Ectodermal cell (in vitro differentiated cells): ENCODE measurements around the gene MYOF.

Source experiments
- H3K27ac ChIP-seq: 2 replicates; pipeline ENCODE4 v1.7.0; 2013; ENCODE audit warnings: mild to moderate bottlenecking, low read depth, low read length; ENCODE audit not compliant: insufficient read depth, poor library complexity, severe bottlenecking
- H3K27me3 ChIP-seq: 2 replicates; pipeline ENCODE4 v1.7.0; 2013; ENCODE audit warnings: mild to moderate bottlenecking, low read length; ENCODE audit not compliant: insufficient read depth, control insufficient read depth, poor library complexity, severe bottlenecking
- H3K36me3 ChIP-seq: one replicate; pipeline ENCODE4 v1.7.0; 2013; ENCODE audit warnings: low read length; ENCODE audit not compliant: control insufficient read depth, insufficient read depth
- H3K4me1 ChIP-seq: one replicate; pipeline ENCODE4 v1.7.0; 2013; ENCODE audit warnings: low read length; ENCODE audit not compliant: control insufficient read depth, insufficient read depth
- H3K4me3 ChIP-seq: 2 replicates; pipeline ENCODE4 v1.7.0; 2013; ENCODE audit warnings: low read depth, low read length, control low read depth; ENCODE audit not compliant: insufficient read depth
- H3K9me3 ChIP-seq: 2 replicates; pipeline ENCODE4 v1.7.0; 2013; ENCODE audit warnings: mild to moderate bottlenecking, low read length, moderate library complexity; ENCODE audit not compliant: control insufficient read depth
- WGBS, 2 experiments: methylation state at CpG; one replicate each; pipeline ENCODE4 v1.1.7; 2013; ENCODE audit warnings: missing lambda C conversion rate in 2 of 2; 5-methylcytosine and 5-hydroxymethylcytosine counted together

Gene MYOF

GRCh38 chr10:93465806-93466675 is 16.1 kb downstream of the MYOF start:
- Histone ChIP-seq H3K4me3 (no peak overlapping the region), H3K4me1 (peaks cover 7% of the 10 kb centered on the region), H3K9me3 (no peaks in the 10 kb centered on the region), H3K27me3 (no peaks in the 10 kb centered on the region), H3K27ac (no peak overlapping the region), H3K36me3 (no peaks in the 10 kb centered on the region)
- WGBS, 2 experiments = 82 to 86% methylated on average over 8 of the region's 8 CpGs

DNA sequence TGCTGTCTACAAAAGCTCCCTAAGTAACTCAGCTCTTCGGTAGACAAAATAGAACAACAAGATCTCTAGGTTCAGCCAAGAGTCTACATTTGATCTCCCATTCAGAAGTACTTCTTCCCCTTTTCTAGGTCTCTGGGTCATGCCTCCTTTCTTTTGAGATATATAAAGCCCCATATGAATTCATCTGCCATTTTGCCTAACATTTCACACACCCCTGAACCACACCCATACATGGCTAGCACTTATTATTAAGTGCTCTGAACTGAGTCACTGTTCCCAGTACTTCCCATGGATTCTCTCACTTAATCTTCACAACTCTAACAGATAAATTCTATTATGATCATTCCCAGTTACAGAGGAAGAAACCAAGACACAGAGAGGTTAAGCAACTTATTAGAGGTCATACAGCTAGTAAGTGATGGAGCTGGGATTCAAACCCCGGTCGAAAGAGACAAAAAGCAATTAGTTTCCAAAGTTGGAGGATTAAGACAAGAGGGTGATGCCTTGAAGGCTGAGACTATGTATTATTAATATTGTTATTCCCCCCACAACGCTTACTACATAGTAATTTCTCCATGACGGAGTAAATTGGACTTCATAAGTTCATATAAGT is 17.3 kb downstream of the MYOF start:
- peaks cover 7% of the 10 kb centered on the region for H3K4me1 ChIP-seq
- H3K27me3 ChIP-seq = no peaks in the 10 kb centered on the region
- 95 to 97% methylated on average over 4 of the region's 5 CpGs for WGBS, 2 experiments
- H3K9me3 ChIP-seq = no peaks in the 10 kb centered on the region
- H3K4me3 ChIP-seq = no peak overlapping the region
- H3K36me3 ChIP-seq = no peaks in the 10 kb centered on the region
- no peak overlapping the region for H3K27ac ChIP-seq

GRCh38 chr10:93463723-93464476 is 18.2 kb downstream of the MYOF start:
- H3K36me3 ChIP-seq = no peaks in the 10 kb centered on the region
- H3K4me3 ChIP-seq = no peak overlapping the region
- WGBS, 2 experiments = 91 to 92% methylated on average over 5 to 6 of the region's 6 CpGs
- H3K27ac ChIP-seq = no peak overlapping the region
- H3K27me3 ChIP-seq = no peaks in the 10 kb centered on the region
- H3K9me3 ChIP-seq = no peaks in the 10 kb centered on the region
- peaks cover 10% of the 10 kb centered on the region for H3K4me1 ChIP-seq

GRCh38 chr10:93462881-93463280 is 19.3 kb downstream of the MYOF start:
- no peak overlapping the region for H3K27ac ChIP-seq
- WGBS, 2 experiments = 83 to 85% methylated on average over 9 of the region's 9 CpGs
- no peak overlapping the region for H3K4me3 ChIP-seq
- H3K36me3 ChIP-seq = no peaks in the 10 kb centered on the region
- no peaks in the 10 kb centered on the region for H3K9me3 ChIP-seq
- no peaks in the 10 kb centered on the region for H3K27me3 ChIP-seq
- peaks cover 10% of the 10 kb centered on the region for H3K4me1 ChIP-seq

GRCh38 chr10:93462371-93462770 is 19.8 kb downstream of the MYOF start:
- WGBS, 2 experiments = 47 to 50% methylated on average over 2 of the region's 2 CpGs
- peaks cover 10% of the 10 kb centered on the region for H3K4me1 ChIP-seq
- no peak overlapping the region for H3K27ac ChIP-seq

GRCh38 chr10:93461807-93462178 is 20.3 kb downstream of the MYOF start:
- no peaks in the 10 kb centered on the region for H3K9me3 ChIP-seq
- no peak overlapping the region for H3K27ac ChIP-seq
- no peak overlapping the region for H3K4me3 ChIP-seq
- 67 to 94% methylated on average over 1 of the region's 1 CpG for WGBS, 2 experiments
- peaks cover 10% of the 10 kb centered on the region for H3K4me1 ChIP-seq
- H3K27me3 ChIP-seq = no peaks in the 10 kb centered on the region
- H3K36me3 ChIP-seq = no peaks in the 10 kb centered on the region

More at GRCh38 chr10:93462371-93462770, 19.8 kb downstream of the MYOF start:
- Histone ChIP-seq H3K9me3 (no peaks in the 10 kb centered on the region), H3K27me3 (no peaks in the 10 kb centered on the region), H3K4me3 (no peak overlapping the region), H3K36me3 (no peaks in the 10 kb centered on the region)

DNA sequence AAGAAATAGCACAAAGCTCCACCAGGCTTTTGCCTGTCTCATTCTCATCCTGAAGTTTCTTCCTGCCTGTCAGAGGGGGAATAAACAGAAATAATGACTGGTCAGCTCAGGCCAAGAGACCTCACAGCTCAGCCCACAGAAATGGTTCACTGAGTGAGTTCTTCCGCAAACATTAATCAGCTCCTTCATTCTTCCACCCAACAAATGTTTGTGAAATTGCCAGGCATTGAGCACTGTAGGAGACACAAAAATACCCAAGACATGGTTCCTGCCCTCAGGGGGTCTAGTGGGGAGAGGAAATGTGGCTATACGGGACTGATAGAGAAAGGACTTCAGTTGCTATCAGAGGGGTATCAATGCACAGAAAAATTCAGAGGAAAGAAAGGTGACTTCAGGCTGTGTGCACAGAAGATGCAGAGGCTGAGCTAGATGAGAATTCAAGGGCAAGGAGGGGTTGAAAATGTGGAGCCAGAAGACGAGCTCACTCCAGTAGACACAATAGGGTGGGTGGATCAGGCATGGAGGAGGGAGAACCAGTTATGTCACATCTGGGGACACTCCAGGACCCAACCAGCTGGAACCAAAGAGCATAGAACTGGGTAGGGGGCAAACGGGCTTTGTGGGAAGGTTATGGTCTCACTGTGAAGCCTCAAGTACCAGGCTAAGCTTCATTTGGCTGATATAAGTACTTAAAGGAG is 20.9 kb downstream of the MYOF start:
- H3K4me1 ChIP-seq = peaks cover 10% of the 10 kb centered on the region
- no peak overlapping the region for H3K4me3 ChIP-seq
- no peaks in the 10 kb centered on the region for H3K36me3 ChIP-seq
- WGBS, 2 experiments = 83 to 88% methylated on average over 4 of the region's 4 CpGs
- no peak overlapping the region for H3K27ac ChIP-seq
- no peaks in the 10 kb centered on the region for H3K27me3 ChIP-seq
- no peaks in the 10 kb centered on the region for H3K9me3 ChIP-seq

GRCh38 chr10:93459466-93459865 is 22.7 kb downstream of the MYOF start:
- no peaks in the 10 kb centered on the region for H3K27me3 ChIP-seq
- H3K4me3 ChIP-seq = no peak overlapping the region
- no peaks in the 10 kb centered on the region for H3K36me3 ChIP-seq
- no peak overlapping the region for H3K27ac ChIP-seq
- H3K9me3 ChIP-seq = no peaks in the 10 kb centered on the region
- 78 to 85% methylated on average over 3 of the region's 3 CpGs for WGBS, 2 experiments
- peaks cover 10% of the 10 kb centered on the region for H3K4me1 ChIP-seq

- WGBS, 2 experiments = 69 to 72% methylated on average over 6 of the region's 6 CpGs
- Histone ChIP-seq H3K27me3 (no peaks in the 10 kb centered on the region), H3K36me3 (no peaks in the 10 kb centered on the region), H3K4me1 (peaks cover 10% of the 10 kb centered on the region), H3K27ac (peak overlapping the region; percentile 79), H3K9me3 (no peaks in the 10 kb centered on the region), H3K4me3 (no peak overlapping the region)
Observed at GRCh38 chr10:93458821-93459257, 23.3 kb downstream of the MYOF start.
